Measurements from ENCODE around the gene SLC39A3. TPM values are rescaled to one million over a fixed set of nuclear protein-coding genes. Genes with fewer than 3 reads are reported as not detected.

SLC39A3 gene
- total RNA-seq, 3 donors from 2014 or later, result 15.5 to 20.9 (median 19.2) TPM

DNA sequence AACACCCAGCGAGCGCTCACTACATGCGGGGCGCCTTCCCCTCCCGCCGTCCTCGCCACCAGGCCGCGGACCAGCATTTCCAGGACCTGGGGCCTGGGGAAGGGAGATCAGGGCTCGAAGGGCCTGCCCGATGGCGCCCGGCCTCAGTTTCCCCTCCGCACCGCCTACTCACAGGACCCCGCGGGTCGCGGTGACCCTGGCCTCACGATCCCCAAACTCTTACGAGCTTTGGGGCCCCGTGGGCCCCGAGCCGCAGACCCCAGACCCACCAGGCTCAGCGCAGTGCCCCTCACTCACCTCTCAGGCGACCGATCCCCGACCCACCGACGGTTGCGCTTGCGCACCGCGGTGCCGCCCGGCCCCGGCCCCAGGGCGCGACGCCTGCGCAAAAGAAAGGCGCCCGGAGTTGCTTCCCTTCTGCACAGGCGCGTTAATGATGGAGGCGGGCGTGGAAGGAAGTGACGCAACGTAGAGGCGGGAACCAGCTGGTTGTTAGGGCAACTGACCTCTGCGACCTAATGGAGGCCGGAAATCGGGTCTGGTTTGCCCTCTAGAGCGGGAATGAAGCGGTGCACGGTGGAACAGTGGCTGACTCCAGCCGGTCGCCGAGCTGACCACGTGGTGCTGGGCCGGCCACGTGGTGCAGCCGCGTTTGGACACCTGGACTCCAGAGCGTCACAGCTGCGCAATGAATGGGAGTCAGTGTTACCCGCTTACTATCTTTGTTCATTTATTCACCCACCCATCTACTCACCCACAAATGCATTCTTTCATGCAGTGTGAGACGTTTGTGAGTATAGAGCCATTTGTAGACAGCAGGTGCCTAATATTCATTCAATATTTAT lies 43.3 kb upstream of the SLC39A3 start, which contains the start of gene SGTA:
Gene SGTA, minus strand, starts transcription at position 338 of the 845 bp plus-strand sequence. CDS start 14,205 bp downstream, outside the sequence.
- Histone ChIP-seq H3K36me3 (ENCODE audit: low read depth) (no peaks in the 10 kb centered on the region), H3K4me1 (ENCODE audit: low read depth) (peaks cover 30% of the 10 kb centered on the region), H3K9me3 (no peaks in the 10 kb centered on the region), H3K4me3 (peak within 1 kb of the TSS; percentile 94)
- ATAC-seq, result peak; percentile 86
- DNase-seq, result peak; percentile 98 to 99 (median 98)
- intact Hi-C loops (cut with DNase I, micrococcal nuclease), result no loop called here
- TF ChIP-seq, protein P1, sequence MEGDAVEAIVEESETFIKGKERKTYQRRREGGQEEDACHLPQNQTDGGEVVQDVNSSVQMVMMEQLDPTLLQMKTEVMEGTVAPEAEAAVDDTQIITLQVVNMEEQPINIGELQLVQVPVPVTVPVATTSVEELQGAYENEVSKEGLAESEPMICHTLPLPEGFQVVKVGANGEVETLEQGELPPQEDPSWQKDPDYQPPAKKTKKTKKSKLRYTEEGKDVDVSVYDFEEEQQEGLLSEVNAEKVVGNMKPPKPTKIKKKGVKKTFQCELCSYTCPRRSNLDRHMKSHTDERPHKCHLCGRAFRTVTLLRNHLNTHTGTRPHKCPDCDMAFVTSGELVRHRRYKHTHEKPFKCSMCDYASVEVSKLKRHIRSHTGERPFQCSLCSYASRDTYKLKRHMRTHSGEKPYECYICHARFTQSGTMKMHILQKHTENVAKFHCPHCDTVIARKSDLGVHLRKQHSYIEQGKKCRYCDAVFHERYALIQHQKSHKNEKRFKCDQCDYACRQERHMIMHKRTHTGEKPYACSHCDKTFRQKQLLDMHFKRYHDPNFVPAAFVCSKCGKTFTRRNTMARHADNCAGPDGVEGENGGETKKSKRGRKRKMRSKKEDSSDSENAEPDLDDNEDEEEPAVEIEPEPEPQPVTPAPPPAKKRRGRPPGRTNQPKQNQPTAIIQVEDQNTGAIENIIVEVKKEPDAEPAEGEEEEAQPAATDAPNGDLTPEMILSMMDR (IDR thresholded peaks at IDR 0.05), result peak; percentile 43

DNA sequence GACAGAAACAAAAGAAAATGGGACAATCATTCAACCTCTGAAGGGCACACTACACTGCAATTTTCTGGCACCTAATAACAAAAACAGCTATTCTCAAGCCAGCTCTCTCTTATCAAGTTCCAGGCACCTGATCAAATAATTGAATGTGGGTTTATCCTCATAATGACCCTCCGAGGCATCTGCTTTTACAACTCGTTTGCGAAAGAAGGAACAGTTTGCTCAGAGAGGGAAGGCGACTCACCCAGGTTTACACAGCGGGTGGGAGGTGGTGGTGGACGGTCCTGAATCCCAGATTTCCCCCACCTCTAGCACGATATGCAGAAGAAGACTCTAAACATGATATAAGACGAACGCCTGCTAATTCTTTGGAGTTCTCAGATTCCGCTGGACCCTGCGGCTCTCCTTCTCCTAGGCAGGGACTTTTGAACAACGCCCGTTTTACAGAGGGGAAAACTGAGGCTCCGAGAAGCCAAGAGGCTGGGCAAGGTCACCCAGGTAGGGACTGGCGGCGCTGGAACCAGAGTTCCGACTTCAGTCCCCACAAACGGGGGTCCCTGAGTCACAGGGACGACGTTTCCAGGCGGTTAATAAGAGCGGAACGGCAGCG lies 42.6 kb upstream of the SLC39A3 start:
- intact Hi-C loops (cut with DNase I, micrococcal nuclease), result no loop called here
- peak overlapping the region; percentile 94 for H3K4me3 ChIP-seq
- ATAC-seq (no peak), DNase-seq (peak in 1 of 3 donors; percentile 37)
- no peaks in the 10 kb centered on the region for H3K36me3 ChIP-seq (ENCODE audit: low read depth)
- TF ChIP-seq, protein P1 (IDR thresholded peaks at IDR 0.05), result no peak
- peaks cover 30% of the 10 kb centered on the region for H3K4me1 ChIP-seq (ENCODE audit: low read depth)
- no peaks in the 10 kb centered on the region for H3K9me3 ChIP-seq

DNA sequence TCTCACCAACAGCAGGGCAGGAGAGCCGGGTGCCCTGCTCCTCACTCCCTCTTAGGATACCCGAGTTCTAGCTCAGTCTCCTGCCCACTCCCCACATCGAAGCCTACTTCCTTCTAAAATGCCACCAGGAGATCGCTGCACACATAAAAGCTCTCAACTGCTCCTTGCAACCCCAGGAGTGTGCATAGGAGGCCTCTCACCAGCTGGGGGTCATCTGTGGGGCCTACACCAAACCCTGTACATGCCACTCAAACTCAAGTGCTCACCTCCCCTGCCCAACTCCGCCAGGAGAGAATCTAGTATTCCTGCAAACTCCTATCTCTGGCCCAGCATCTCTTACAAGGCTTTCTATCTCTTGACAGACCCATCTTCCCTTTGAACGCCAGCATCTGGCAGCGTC lies 40.5 kb upstream of the SLC39A3 start:
- intact Hi-C loops (cut with DNase I, micrococcal nuclease), result no loop called here
- Histone ChIP-seq H3K4me1 (ENCODE audit: low read depth) (peaks cover 18% of the 10 kb centered on the region), H3K4me3 (no peak overlapping the region), H3K36me3 (ENCODE audit: low read depth) (no peaks in the 10 kb centered on the region), H3K9me3 (no peaks in the 10 kb centered on the region)
- ATAC-seq, result no peak
- TF ChIP-seq, protein P1 (IDR thresholded peaks at IDR 0.05), result no peak
- no peak for DNase-seq

DNA sequence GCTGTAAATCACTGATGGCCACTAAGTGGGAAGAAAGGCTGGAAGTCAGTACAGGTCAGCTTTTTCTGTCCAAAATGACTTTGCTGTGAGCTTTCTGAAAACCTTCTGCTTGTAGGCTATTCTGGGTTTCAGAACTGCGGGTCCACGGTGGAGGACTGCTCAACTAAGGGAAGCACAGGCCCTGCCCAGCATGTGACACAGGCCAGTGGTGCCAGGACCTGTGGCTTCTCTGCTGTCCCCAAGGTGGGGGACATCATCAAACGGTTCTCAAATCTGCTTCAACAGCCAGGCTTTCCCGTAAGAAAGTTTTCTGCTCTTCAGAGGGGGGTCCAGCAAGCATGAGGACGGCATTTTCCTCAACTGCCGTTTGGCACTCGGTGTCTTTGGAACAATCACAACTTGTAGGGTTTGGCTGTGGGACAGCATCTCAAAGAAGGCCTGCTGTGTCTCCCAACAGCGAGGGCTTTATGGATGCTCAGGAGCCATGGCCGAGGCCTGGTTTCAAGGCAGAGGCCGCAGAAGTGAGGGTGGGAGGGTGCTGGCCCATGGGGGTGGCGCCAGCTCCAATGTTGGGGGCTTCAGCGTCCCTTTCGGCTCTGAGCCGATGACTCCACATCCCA lies 39.4 kb upstream of the SLC39A3 start:
- Histone ChIP-seq H3K36me3 (ENCODE audit: low read depth) (no peaks in the 10 kb centered on the region), H3K9me3 (no peaks in the 10 kb centered on the region), H3K4me3 (no peak overlapping the region), H3K4me1 (ENCODE audit: low read depth) (peaks cover 13% of the 10 kb centered on the region)
- intact Hi-C loops (cut with DNase I, micrococcal nuclease), result no loop called here
- ATAC-seq (no peak), DNase-seq (no peak)
- TF ChIP-seq, protein P1 (IDR thresholded peaks at IDR 0.05), result no peak

DNA sequence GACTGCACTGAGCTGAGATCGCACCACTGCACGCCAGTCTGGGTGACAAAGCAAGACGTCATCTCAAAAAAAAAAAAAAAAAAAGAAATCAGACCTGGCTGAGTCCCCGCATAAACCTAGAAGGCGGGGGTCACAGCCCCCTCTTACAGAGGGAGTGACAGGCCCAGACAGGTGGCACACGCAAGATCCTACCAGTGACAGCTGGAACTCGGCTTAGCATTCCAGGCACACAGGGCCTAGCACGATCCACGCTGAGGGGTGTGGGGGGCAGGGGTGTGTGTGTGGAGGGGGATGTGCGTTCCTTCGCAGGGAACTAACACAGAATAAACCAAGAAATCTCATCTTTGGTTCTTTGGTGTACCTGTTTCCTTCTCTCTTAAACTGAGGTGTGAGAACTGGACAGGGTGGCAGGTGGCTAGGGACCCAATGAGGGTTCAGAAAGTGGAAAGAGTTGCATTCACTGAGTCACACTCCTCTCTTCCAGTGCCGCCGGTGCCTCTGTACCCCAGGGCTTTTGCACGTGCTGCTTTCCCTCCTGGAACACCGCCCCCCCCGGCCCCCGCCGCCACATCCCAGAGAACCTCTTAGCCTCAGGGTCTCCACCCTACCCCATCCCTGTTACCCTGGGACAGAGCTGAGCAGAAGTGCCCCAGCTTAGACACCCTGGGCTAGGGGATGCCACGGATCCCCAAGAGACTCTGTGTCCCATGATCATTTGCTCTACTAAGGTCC lies 38.3 kb upstream of the SLC39A3 start:
- Histone ChIP-seq H3K36me3 (ENCODE audit: low read depth) (no peaks in the 10 kb centered on the region), H3K4me1 (ENCODE audit: low read depth) (peaks cover 13% of the 10 kb centered on the region), H3K4me3 (no peak overlapping the region), H3K9me3 (no peaks in the 10 kb centered on the region)
- ATAC-seq (no peak), DNase-seq (no peak)
- intact Hi-C loops (cut with DNase I, micrococcal nuclease), result no loop called here
- TF ChIP-seq, protein P1 (IDR thresholded peaks at IDR 0.05), result no peak

Data from mucosa of descending colon (tissue), 3 donors.